ENCODE data around the gene SLC38A4. TPM values are rescaled to one million over a fixed set of nuclear protein-coding genes. Genes with fewer than 3 reads are reported as not detected.
A peak's percentile ranks its signal among the peaks of the same experiment; 100 is the strongest.

Gene SLC38A4
- total RNA-seq, 2 donors from 2014 or later: not detected

GRCh38 chr12:46779879-46780278 is 45.9 kb downstream of the SLC38A4 start:
- ATAC-seq: no peak
- Mint-ChIP-seq H3K27ac (no peak overlapping the region), H3K4me3 (no peak overlapping the region), H3K27me3 (peaks cover 18 to 27% of the 10 kb centered on the region in 2 donors), H3K9me3 (no peaks in the 10 kb centered on the region), H3K36me3 (no peaks in the 10 kb centered on the region), H3K4me1 (ENCODE audit: low read depth in 2 of 2) (no peaks in the 10 kb centered on the region)
- DNase-seq (ENCODE audit: low spot score): no peak

- H3K9me3 Mint-ChIP-seq: no peaks in the 10 kb centered on the region
- no peak for DNase-seq (ENCODE audit: low spot score)
- H3K27ac Mint-ChIP-seq: no peak overlapping the region
- ATAC-seq: no peak
- peaks cover 18 to 27% of the 10 kb centered on the region in 2 donors for H3K27me3 Mint-ChIP-seq
- H3K36me3 Mint-ChIP-seq: no peaks in the 10 kb centered on the region
- no peak overlapping the region for H3K4me3 Mint-ChIP-seq
- no peaks in the 10 kb centered on the region for H3K4me1 Mint-ChIP-seq (ENCODE audit: low read depth in 2 of 2)
These were observed 46.7 kb downstream of the SLC38A4 start for GRCh38 chr12:46779063-46779462.

- H3K27ac Mint-ChIP-seq: no peak overlapping the region
- H3K9me3 Mint-ChIP-seq: no peaks in the 10 kb centered on the region
- H3K4me1 Mint-ChIP-seq (ENCODE audit: low read depth in 2 of 2): no peaks in the 10 kb centered on the region
- DNase-seq (ENCODE audit: low spot score) (no peak), ATAC-seq (no peak)
- H3K4me3 Mint-ChIP-seq: no peak overlapping the region
- H3K36me3 Mint-ChIP-seq: no peaks in the 10 kb centered on the region
- H3K27me3 Mint-ChIP-seq: peaks cover 16 to 23% of the 10 kb centered on the region in 2 donors
These were observed 47.4 kb downstream of the SLC38A4 start for GRCh38 chr12:46778415-46778814.

GRCh38 chr12:46777587-46777986 is 48.2 kb downstream of the SLC38A4 start:
- H3K9me3 Mint-ChIP-seq: no peaks in the 10 kb centered on the region
- ATAC-seq: no peak

GRCh38 chr12:46775796-46776195 is 50.0 kb downstream of the SLC38A4 start:
- no peaks in the 10 kb centered on the region for H3K4me1 Mint-ChIP-seq (ENCODE audit: low read depth in 2 of 2)
- H3K4me3 Mint-ChIP-seq: no peak overlapping the region
- DNase-seq (ENCODE audit: low spot score) (no peak), ATAC-seq (no peak)
- H3K27ac Mint-ChIP-seq: no peak overlapping the region
- H3K36me3 Mint-ChIP-seq: no peaks in the 10 kb centered on the region
- H3K9me3 Mint-ChIP-seq: no peaks in the 10 kb centered on the region
- H3K27me3 Mint-ChIP-seq: peaks cover 11 to 26% of the 10 kb centered on the region in 2 donors

More at GRCh38 chr12:46777587-46777986, 48.2 kb downstream of the SLC38A4 start:
- H3K27me3 Mint-ChIP-seq: peaks cover 8 to 15% of the 10 kb centered on the region in 2 donors
- H3K27ac Mint-ChIP-seq: no peak overlapping the region
- no peak overlapping the region for H3K4me3 Mint-ChIP-seq
- no peak for DNase-seq (ENCODE audit: low spot score)
- H3K4me1 Mint-ChIP-seq (ENCODE audit: low read depth in 2 of 2): no peaks in the 10 kb centered on the region
- no peaks in the 10 kb centered on the region for H3K36me3 Mint-ChIP-seq

- H3K36me3 Mint-ChIP-seq: no peaks in the 10 kb centered on the region
- H3K4me3 Mint-ChIP-seq: no peak overlapping the region
- peaks cover 5 to 17% of the 10 kb centered on the region in 2 donors for H3K27me3 Mint-ChIP-seq
These were observed 51.5 kb downstream of the SLC38A4 start for GRCh38 chr12:46774322-46774633.

GRCh38 chr12:46773586-46774321 is 52.0 kb downstream of the SLC38A4 start:
- Mint-ChIP-seq H3K27me3 (peaks cover 5 to 13% of the 10 kb centered on the region in 2 donors), H3K27ac (no peak overlapping the region), H3K4me1 (ENCODE audit: low read depth in 2 of 2) (no peaks in the 10 kb centered on the region), H3K9me3 (no peaks in the 10 kb centered on the region), H3K36me3 (no peaks in the 10 kb centered on the region), H3K4me3 (no peak overlapping the region)
- DNase-seq (ENCODE audit: low spot score) (no peak), ATAC-seq (no peak)

More at GRCh38 chr12:46774322-46774633, 51.5 kb downstream of the SLC38A4 start:
- Mint-ChIP-seq H3K4me1 (ENCODE audit: low read depth in 2 of 2) (no peaks in the 10 kb centered on the region), H3K27ac (no peak overlapping the region), H3K9me3 (no peaks in the 10 kb centered on the region)
- no peak for DNase-seq (ENCODE audit: low spot score)
- no peak for ATAC-seq

GRCh38 chr12:46771268-46771827 is 54.4 kb downstream of the SLC38A4 start:
- Mint-ChIP-seq H3K4me3 (no peak overlapping the region), H3K27me3 (peaks cover 5 to 13% of the 10 kb centered on the region in 2 donors), H3K27ac (no peak overlapping the region), H3K4me1 (ENCODE audit: low read depth in 2 of 2) (no peaks in the 10 kb centered on the region), H3K9me3 (no peaks in the 10 kb centered on the region), H3K36me3 (no peaks in the 10 kb centered on the region)
- no peak for ATAC-seq
- no peak for DNase-seq (ENCODE audit: low spot score)

- no peaks in the 10 kb centered on the region for H3K36me3 Mint-ChIP-seq
These were observed 55.2 kb downstream of the SLC38A4 start for GRCh38 chr12:46770501-46771183.

GRCh38 chr12:46764005-46764404 is 61.8 kb downstream of the SLC38A4 start:
- Mint-ChIP-seq H3K36me3 (peaks cover 5% of the 10 kb centered on the region), H3K27me3 (no peaks in the 10 kb centered on the region), H3K9me3 (peaks cover 3% of the 10 kb centered on the region), H3K27ac (no peak overlapping the region), H3K4me1 (ENCODE audit: low read depth in 2 of 2) (peaks cover 3 to 6% of the 10 kb centered on the region in 2 donors), H3K4me3 (no peak overlapping the region)
- no peak for DNase-seq (ENCODE audit: low spot score)
- ATAC-seq: no peak

More at GRCh38 chr12:46770501-46771183, 55.2 kb downstream of the SLC38A4 start:
- Mint-ChIP-seq H3K4me1 (ENCODE audit: low read depth in 2 of 2) (no peaks in the 10 kb centered on the region), H3K27me3 (peaks cover 5 to 13% of the 10 kb centered on the region in 2 donors), H3K27ac (no peak overlapping the region), H3K4me3 (no peak overlapping the region), H3K9me3 (no peaks in the 10 kb centered on the region)
- DNase-seq (ENCODE audit: low spot score): no peak
- no peak for ATAC-seq

- H3K4me3 Mint-ChIP-seq: no peak overlapping the region
- ATAC-seq (peak; percentile 62 to 79), DNase-seq (ENCODE audit: low spot score) (no peak)
- H3K27me3 Mint-ChIP-seq: no peaks in the 10 kb centered on the region
- no peak overlapping the region for H3K27ac Mint-ChIP-seq
- H3K36me3 Mint-ChIP-seq: peaks cover 7% of the 10 kb centered on the region
- H3K9me3 Mint-ChIP-seq: peaks cover 3% of the 10 kb centered on the region
- H3K4me1 Mint-ChIP-seq (ENCODE audit: low read depth in 2 of 2): peaks cover 3 to 6% of the 10 kb centered on the region in 2 donors
These were observed 62.6 kb downstream of the SLC38A4 start for GRCh38 chr12:46763230-46763629.

- Mint-ChIP-seq H3K4me3 (no peak overlapping the region), H3K4me1 (ENCODE audit: low read depth in 2 of 2) (peaks cover 11 to 15% of the 10 kb centered on the region in 2 donors), H3K27ac (no peak overlapping the region), H3K9me3 (peaks cover 6% of the 10 kb centered on the region), H3K36me3 (peaks cover 12% of the 10 kb centered on the region), H3K27me3 (peaks cover 6 to 9% of the 10 kb centered on the region in 2 donors)
- no peak for DNase-seq (ENCODE audit: low spot score)
- no peak for ATAC-seq
These were observed 71.2 kb downstream of the SLC38A4 start for GRCh38 chr12:46754550-46754949.

- Mint-ChIP-seq H3K36me3 (peaks cover 25% of the 10 kb centered on the region), H3K27ac (no peak overlapping the region), H3K4me1 (ENCODE audit: low read depth in 2 of 2) (peaks cover 11 to 15% of the 10 kb centered on the region in 2 donors), H3K27me3 (peaks cover 6 to 26% of the 10 kb centered on the region in 2 donors), H3K9me3 (peaks cover 22% of the 10 kb centered on the region), H3K4me3 (no peak overlapping the region)
- DNase-seq (ENCODE audit: low spot score) (no peak), ATAC-seq (no peak)
These were observed 73.4 kb downstream of the SLC38A4 start for GRCh38 chr12:46752396-46752795.

GRCh38 chr12:46751173-46751572 is 74.6 kb downstream of the SLC38A4 start:
- DNase-seq (ENCODE audit: low spot score) (no peak), ATAC-seq (no peak)
- no peak overlapping the region for H3K4me3 Mint-ChIP-seq
- peaks cover 11 to 15% of the 10 kb centered on the region in 2 donors for H3K4me1 Mint-ChIP-seq (ENCODE audit: low read depth in 2 of 2)
- H3K36me3 Mint-ChIP-seq: peaks cover 20% of the 10 kb centered on the region
- H3K9me3 Mint-ChIP-seq: peaks cover 22% of the 10 kb centered on the region
- no peak overlapping the region for H3K27ac Mint-ChIP-seq
- peaks cover 6 to 26% of the 10 kb centered on the region in 2 donors for H3K27me3 Mint-ChIP-seq
